GM12873 (cell line): ENCODE data around the gene CCDC83.

Experiments used
- CTCF ChIP-seq: IDR thresholded peaks from 2 replicates; pipeline ENCODE4 v1.5.1; 2012; ENCODE audit warnings: low read depth, mild to moderate bottlenecking, moderate library complexity, low read length, control low read depth; ENCODE audit not compliant: insufficient read depth; ENCODE audit errors: missing control alignments

Gene CCDC83

DNA sequence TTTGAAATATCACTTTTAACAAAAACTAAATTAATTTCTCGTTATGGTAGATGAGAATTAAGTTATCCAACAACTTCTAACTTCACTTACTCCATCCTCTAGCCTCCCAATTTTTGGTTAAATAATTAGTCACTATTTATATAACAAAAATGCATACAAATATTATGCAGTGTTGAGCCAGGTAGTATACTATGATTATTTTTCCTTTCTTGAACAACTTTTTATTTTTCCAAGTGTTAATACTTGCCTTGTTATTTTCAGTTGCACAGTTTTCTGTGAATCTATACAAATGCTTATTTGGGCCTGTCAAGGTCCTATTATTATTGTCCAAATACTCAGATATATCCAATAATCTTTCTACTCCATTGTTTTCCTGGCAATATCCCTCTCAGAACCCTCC lies 19.9 kb upstream of the CCDC83 start:
- TF ChIP-seq CTCF: no peak

DNA sequence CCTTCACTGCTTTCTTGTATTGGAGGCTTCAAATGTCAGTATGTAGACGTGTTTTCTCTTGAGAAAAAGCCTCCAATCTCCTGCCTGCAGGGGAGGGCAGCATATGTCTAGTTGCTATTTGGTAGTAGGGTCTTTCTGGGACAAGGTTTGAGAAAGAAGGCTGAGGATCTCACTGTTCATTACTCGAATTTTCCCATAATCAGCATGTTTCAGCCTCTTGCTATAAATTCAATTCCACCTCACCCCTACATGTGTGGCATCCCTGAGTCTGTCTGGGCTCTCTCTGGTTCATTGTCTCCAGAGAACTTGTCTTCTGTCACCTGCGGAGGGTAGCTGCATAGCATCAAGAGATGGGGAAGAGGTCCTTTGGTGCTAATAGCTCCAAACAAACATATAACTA lies 19.5 kb upstream of the CCDC83 start:
- no peak for TF ChIP-seq CTCF

DNA sequence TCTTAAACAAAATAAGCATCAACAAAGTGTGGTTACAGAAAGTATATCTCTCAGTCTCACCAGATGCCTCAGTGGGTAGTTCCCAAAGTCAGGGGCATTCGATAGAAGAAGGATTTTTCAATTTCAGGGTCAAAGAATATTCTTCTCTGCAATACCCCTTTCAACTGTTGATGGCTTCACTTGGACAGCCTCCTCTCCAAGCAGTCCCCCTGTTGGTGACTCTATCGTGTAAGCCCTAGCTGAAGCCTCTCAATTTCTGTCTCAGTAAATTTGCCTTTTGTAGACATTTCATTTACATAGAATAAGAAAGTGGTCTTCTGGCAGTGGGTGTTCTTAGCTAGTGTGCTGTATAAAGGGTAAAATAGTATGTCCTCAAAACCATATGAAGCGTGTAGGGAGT lies 11.3 kb upstream of the CCDC83 start:
- TF ChIP-seq CTCF: no peak

DNA sequence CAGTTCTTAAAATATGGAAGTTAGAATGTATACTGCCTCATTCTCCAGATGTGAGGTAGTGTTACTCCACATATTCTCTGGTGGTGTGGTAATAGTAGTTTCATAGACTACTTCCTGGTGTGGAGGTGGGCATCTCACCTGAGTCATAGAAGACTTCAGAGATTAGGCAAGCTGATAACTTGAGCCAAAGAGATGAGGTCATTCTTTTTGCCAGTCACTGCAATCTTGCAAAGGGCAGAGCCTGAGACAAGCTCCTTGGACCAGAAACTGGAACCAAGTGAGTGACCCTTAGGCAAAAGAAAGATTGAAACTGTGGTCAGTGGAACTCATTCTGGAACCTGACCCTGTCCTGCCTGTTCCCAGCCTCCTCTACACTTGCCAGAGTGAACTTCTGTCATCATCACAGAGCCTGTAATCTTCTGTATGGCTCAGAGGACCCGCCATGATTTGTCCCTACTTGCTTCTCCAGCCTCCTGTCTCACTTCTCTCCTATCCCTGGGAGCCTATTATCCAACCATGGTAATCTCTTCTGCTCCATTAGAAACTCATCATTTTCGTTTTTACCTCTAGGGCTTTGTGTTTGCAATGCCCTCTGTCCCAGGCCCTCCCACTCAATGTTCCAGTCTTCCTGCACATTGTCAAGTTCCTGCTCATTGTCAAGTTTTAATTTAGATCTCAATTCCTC lies 10.6 kb upstream of the CCDC83 start:
- no peak for TF ChIP-seq CTCF

DNA sequence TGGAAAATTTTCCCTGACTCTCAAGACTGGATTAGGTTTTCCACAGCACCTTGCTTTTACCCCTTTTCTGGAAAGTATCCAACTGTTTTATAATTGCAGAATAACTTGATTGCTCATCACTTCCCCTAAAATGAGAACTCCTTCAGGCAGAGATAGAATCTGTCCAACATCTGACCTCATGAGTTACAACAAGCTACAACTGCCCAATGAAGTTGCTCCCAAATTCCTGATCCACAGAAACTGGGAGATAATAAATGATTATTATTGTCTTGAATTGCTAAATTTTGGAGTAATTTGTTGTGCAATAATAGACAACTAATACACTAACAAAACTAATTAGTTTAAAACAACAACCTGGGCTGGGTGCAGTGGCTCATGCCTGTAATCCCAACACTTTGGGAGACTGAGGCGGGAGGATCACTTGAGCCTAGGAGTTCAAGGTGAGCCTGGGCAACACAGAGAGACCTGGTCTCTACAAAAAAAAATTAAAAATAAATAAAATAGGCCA lies 10.0 kb upstream of the CCDC83 start:
- TF ChIP-seq CTCF: no peak

DNA sequence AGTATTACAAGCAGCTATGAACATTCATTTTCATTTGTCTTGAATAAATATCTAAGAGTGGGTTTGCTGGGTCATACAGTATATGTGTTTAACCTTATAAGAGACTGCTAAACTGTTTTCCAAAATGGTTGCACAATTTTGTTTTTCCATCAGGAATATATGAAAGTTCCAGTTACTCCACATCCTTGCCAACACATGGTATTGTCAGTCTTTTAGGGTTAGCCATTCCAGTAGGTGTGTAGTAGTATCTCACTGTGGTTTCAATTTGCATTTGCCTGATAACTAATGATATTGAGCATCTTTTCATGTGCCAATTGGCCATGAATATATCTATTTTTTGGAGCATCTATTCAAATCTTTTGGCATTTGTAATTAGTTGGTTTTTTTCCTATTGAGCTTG lies 7.7 kb upstream of the CCDC83 start:
- no peak for TF ChIP-seq CTCF

DNA sequence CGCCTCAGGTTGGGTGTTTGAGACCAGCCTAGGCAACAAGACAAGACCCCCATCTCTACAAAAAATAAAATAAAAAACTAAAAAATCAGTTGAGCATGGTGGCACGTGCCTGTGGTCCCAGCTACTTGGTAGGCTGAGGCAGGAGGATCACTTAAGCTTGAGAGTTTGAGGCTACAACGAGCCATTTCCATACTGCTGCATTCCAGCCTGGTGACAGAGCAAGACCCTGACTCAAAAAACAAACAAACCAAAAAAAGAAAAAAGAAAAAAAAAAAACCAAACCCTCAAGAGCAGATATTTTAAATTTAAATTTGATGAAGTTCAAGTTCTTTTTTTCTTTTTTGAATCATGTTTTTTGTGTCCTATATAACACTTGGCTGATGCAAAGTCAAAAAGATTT lies 7.2 kb upstream of the CCDC83 start:
- no peak for TF ChIP-seq CTCF
